Ovary (tissue), 9 donors: ENCODE data around the gene TEAD3. TPM values are rescaled to one million over a fixed set of nuclear protein-coding genes. Genes with fewer than 3 reads are reported as not detected.

Source experiments
- DNase-seq, 5 donors: peaks; one replicate each; pipeline ENCODE4 v3.0.0-alpha.2; 2019 to 2020
- H3K27ac ChIP-seq, 2 donors: fragments of 200-600 bp; one replicate each; pipeline versions ENCODE4 v1.5.1 to v1.8.0; 2019 to 2022
- H3K27me3 ChIP-seq: fragments of 200-600 bp; one replicate; pipeline ENCODE4 v1.8.0; 2022
- H3K36me3 ChIP-seq: fragments of 200-600 bp; sonication (generic); one replicate; pipeline ENCODE4 v1.5.1; 2019
- H3K4me1 ChIP-seq: one replicate; pipeline ENCODE4 v1.8.1; 2013; ENCODE audit warnings: mild to moderate bottlenecking, moderate library complexity; ENCODE audit not compliant: insufficient read depth
- H3K4me3 ChIP-seq: fragments of 200-600 bp; sonication (generic); one replicate; pipeline ENCODE4 v1.5.1; 2017
- H3K9me3 ChIP-seq, 2 donors: fragments of 200-600 bp in 1 of 2; sonication (generic) in 1 of 2; one replicate each; pipeline versions ENCODE4 v1.5.1 to v1.8.1; 2013 to 2019; ENCODE audit warnings: mild to moderate bottlenecking in 1 of 2, moderate library complexity in 1 of 2
- EP300 ChIP-seq: sonication (generic); formaldehyde crosslinking; IDR thresholded peaks from one replicate; pipeline ENCODE4 v1.6.1; 2017; ENCODE audit warnings: antibody characterized with exemption
- POLR2A ChIP-seq: fragments of 450-650 bp; IDR thresholded peaks from one replicate; pipeline ENCODE4 v1.6.1; 2017; ENCODE audit warnings: antibody characterized with exemption, mild to moderate bottlenecking, moderate library complexity
- WGBS, 3 donors: extraction: QIAGEN DNeasy Blood & Tissue Kit in 1 of 3; methylation state at CpG; one replicate each; pipeline versions ENCODE4 v1.1.5 to v1.1.7; 2013 to 2017; 5-methylcytosine and 5-hydroxymethylcytosine counted together
- intact Hi-C, 4 donors: fragments of 100-400 bp; cut with DNase I; formaldehyde crosslinking; loops; one replicate each; pipeline versions ENCODE4 v1.11.0 to v1.15.1; 2022 to 2023
- polyA plus RNA-seq, 2 donors: library from polyadenylated mRNA; stranded (reverse); fragments of 200-250 nt in 1 of 2; fragments of 350-450 nt in 1 of 2; fragmentation: Illumina TruSeq in 1 of 2; extraction: RNeasy Lipid Tissue Mini Kit (QIAGEN cat#74804) in 1 of 2; gene quantifications; one replicate each; pipeline ENCODE4 v1.2.3, GENCODE V29; 2013 to 2014
- total RNA-seq, 7 donors: library from RNA; depleted of rRNA in 2 of 7; stranded (reverse); fragments of >200 nt in 2 of 7; fragmentation: NEBNext Ultra II Directional in 3 of 7; extraction: Animal tissue kit (Norgen Biotek cat#: 25700) in 3 of 7; gene quantifications; one replicate each; pipeline versions ENCODE4 v1.1.0 to v1.2.4, GENCODE V29; 2016 to 2023
- TF ChIP-seq, protein P1 (sequence below), 3 donors: fragments of 450-650 bp in 2 of 3; fragments of 200-600 bp in 1 of 3; IDR thresholded peaks; one replicate each; pipeline versions ENCODE4 v1.5.1 to v1.8.0; 2016 to 2022; ENCODE audit warnings: antibody characterized with exemption in 3 of 3, mild to moderate bottlenecking in 1 of 3
- donor health status: DM: no; HTN: no; CAD: no; lungs with moderate emphysema.
- donor health status: DM: no; HTN: no; CAD: no.
- donor health status: Bipolar disorder and iron deficiency.
- donor health status: DM: yes; HTN: yes; CAD: no.
- donor health status: DM: no; HTN: no; CAD: no.
- donor health status: DM: yes; HTN: yes; CAD: no.

Gene TEAD3
- total and polyA plus RNA-seq, 9 donors: 15.7 to 63.1 (median 35.1) TPM

DNA sequence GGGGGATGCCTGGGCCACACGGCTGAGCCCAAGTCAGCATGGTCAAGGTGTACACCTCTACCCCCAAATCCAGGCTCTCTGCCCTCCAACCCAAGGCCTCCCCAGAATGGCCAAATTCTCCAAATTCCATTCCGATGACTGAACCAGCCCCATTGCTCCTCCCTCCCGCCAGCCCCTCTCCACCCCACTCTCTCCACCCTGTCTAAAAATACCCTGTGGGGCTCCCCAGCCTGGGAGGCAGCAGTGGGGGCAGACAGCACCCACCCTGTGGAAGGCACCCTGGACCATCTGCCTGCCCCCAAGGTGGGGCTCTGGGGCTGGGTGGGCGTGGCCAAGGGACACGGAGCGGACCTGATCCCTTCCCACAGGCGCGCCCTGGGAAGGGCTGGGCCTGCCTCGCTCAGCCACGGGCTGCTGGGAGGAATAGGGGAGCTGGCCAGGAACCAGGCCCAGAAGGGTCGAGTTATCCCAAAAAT lies 11.4 kb downstream of the TEAD3 start:
- intact Hi-C loops: no loop called here
- no peaks in the 10 kb centered on the region for H3K9me3 ChIP-seq
- H3K27me3 ChIP-seq: no peaks in the 10 kb centered on the region
- peak overlapping the region; percentile 19 for H3K4me3 ChIP-seq
- H3K27ac ChIP-seq: peak overlapping the region; percentile 83 to 98
- H3K36me3 ChIP-seq: no peaks in the 10 kb centered on the region
- 3 to 14% (median 11%) methylated on average over 11 of the region's 11 CpGs for WGBS, 3 donors
- H3K4me1 ChIP-seq: peaks cover 27% of the 10 kb centered on the region
- TF ChIP-seq, protein P1, sequence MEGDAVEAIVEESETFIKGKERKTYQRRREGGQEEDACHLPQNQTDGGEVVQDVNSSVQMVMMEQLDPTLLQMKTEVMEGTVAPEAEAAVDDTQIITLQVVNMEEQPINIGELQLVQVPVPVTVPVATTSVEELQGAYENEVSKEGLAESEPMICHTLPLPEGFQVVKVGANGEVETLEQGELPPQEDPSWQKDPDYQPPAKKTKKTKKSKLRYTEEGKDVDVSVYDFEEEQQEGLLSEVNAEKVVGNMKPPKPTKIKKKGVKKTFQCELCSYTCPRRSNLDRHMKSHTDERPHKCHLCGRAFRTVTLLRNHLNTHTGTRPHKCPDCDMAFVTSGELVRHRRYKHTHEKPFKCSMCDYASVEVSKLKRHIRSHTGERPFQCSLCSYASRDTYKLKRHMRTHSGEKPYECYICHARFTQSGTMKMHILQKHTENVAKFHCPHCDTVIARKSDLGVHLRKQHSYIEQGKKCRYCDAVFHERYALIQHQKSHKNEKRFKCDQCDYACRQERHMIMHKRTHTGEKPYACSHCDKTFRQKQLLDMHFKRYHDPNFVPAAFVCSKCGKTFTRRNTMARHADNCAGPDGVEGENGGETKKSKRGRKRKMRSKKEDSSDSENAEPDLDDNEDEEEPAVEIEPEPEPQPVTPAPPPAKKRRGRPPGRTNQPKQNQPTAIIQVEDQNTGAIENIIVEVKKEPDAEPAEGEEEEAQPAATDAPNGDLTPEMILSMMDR (IDR thresholded peaks at IDR 0.05): no peak
- TF ChIP-seq POLR2A: no peak
- TF ChIP-seq EP300: no peak
- DNase-seq: peak; percentile 75 to 87 (median 82)

DNA sequence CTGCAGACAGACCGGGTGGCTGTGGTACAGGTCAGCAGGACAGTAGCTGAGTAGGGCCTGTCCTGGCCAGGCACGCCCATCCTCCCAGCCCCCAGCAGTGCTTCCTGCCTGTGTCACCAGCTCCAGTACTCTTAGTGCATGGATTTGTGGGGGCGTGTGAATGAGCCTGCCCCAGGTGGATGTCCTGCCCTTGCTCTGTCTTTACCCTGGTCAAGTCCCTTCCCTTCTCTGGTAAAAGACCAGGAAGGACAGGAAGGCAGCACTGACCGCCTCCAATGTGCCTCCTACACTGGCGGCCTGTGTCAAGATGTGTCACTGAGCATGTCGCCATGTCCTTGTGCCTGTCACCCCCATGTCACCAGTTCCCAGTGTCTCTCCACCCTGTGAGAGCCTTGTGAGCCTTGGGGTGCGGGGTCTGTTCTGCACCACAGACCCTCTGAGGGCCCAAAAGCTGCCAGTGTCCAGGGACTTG lies 11.9 kb downstream of the TEAD3 start:
- DNase-seq: peak in 2 of 5 donors; percentile 47 to 53
- peak overlapping the region; percentile 83 to 98 for H3K27ac ChIP-seq
- 83 to 85% (median 84%) methylated on average over 7 of the region's 7 CpGs for WGBS, 3 donors
- H3K36me3 ChIP-seq: no peaks in the 10 kb centered on the region
- H3K4me3 ChIP-seq: no peak overlapping the region
- no peaks in the 10 kb centered on the region for H3K9me3 ChIP-seq
- TF ChIP-seq, protein P1 (IDR thresholded peaks at IDR 0.05): no peak
- TF ChIP-seq EP300: no peak
- no peak for TF ChIP-seq POLR2A
- intact Hi-C loops: no loop called here
- H3K27me3 ChIP-seq: no peaks in the 10 kb centered on the region
- H3K4me1 ChIP-seq: peaks cover 27% of the 10 kb centered on the region

DNA sequence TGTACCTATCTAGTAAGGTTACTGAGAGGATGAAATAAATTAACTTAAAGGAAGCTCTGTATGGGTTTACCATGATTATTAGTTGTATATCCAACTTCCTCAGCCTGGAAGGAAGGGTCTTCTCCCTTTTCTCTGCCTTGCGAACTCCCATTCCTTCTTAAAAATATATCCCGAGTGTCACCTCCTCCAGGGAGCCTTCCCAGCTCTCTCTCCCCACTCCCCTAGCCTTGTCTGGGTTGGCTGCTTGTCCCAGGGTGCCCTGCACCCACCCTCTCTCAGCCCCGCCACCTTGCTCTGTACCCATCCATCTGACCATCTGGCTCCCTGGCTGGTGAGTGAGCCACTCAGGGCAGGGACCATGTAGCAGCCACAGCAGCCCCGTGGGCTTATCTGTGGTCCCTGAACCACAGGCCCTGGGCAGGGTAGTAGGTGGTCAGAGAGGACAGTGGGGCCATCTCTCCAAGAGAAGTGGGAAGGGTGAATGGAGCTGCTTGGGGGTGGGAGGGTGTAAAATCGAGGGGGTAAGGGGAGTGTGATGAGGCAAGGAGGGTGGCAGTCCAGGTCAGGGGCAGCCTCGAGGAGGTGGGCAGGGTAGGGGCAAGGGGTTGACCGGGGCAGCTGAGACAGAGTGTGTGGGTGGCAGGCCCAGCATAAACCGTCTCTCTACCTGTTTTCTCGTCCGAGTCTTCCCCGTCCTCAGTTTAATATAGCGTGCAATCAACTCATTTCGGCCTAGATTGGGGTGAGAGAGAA lies 12.8 kb downstream of the TEAD3 start:
- no peaks in the 10 kb centered on the region for H3K27me3 ChIP-seq
- peak overlapping the region in 1 of 2 donors; percentile 47 for H3K27ac ChIP-seq
- H3K36me3 ChIP-seq: no peaks in the 10 kb centered on the region
- no peak overlapping the region for H3K4me3 ChIP-seq
- DNase-seq: peak in 1 of 5 donors; percentile 23
- H3K9me3 ChIP-seq: no peaks in the 10 kb centered on the region
- H3K4me1 ChIP-seq: peaks cover 25% of the 10 kb centered on the region
- intact Hi-C loops: no loop called here
- WGBS, 3 donors: 79 to 86% (median 82%) methylated on average over 13 of the region's 13 CpGs
- TF ChIP-seq EP300 (no peak), POLR2A (no peak)
- TF ChIP-seq, protein P1 (IDR thresholded peaks at IDR 0.05): no peak

DNA sequence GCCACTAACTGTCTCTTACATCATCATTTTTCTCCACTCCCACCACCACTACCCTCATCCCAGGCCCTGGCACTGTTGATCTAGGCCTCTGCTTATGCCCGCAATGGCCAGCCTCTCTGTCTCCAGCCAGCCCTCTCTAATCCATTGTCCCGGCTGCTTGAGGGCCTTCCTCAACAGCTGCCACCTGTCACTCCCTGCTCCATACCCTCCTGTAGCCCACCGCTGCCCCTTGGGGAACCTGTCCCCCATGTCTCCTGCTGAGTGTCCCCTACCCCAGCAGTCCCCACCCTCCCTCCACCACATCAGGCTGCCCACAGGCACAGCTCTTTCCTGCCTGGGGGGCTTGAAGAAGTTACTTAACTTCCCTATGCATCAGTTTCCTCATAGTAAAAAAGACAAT lies 13.4 kb downstream of the TEAD3 start:
- intact Hi-C loops: no loop called here
- no peak for DNase-seq
- H3K4me1 ChIP-seq: peaks cover 25% of the 10 kb centered on the region
- no peaks in the 10 kb centered on the region for H3K27me3 ChIP-seq
- no peaks in the 10 kb centered on the region for H3K9me3 ChIP-seq
- no peak overlapping the region for H3K27ac ChIP-seq
- no peak overlapping the region for H3K4me3 ChIP-seq
- H3K36me3 ChIP-seq: no peaks in the 10 kb centered on the region
- 88 to 92% (median 89%) methylated on average over 3 of the region's 3 CpGs for WGBS, 3 donors
- no peak for TF ChIP-seq POLR2A
- no peak for TF ChIP-seq EP300
- TF ChIP-seq, protein P1 (IDR thresholded peaks at IDR 0.05): no peak
